Esophagus (tissue), 2 donors: ENCODE data around the gene ERLIN1. TPM values are rescaled to one million over a fixed set of nuclear protein-coding genes. Genes with fewer than 3 reads are reported as not detected.
"Not testable (repeated sequence)": the region's sequence is repeated elsewhere in the genome, so short reads cannot be mapped to it uniquely, and the experiment has no call there.

Experiments used
- H3K27ac ChIP-seq, 2 donors: one replicate each; pipeline ENCODE4 v1.5.1; 2013; ENCODE audit warnings: low read depth in 2 of 2, mild to moderate bottlenecking in 2 of 2, inconsistent platforms in 1 of 2, low read length in 1 of 2, moderate library complexity in 1 of 2
- H3K27me3 ChIP-seq, 2 donors: one replicate each; pipeline ENCODE4 v1.6.1; 2013; ENCODE audit warnings: low read length in 2 of 2, control low read depth in 1 of 2, mild to moderate bottlenecking in 1 of 2; ENCODE audit not compliant: insufficient read depth in 2 of 2, control insufficient read depth in 1 of 2
- H3K36me3 ChIP-seq, 2 donors: one replicate each; pipeline ENCODE4 v1.6.1; 2013; ENCODE audit warnings: low read length in 1 of 2; ENCODE audit not compliant: control insufficient read depth in 2 of 2, insufficient read depth in 2 of 2
- H3K4me1 ChIP-seq, 2 donors: one replicate each; pipeline ENCODE4 v1.6.1; 2013; ENCODE audit warnings: low read length in 1 of 2; ENCODE audit not compliant: control insufficient read depth in 2 of 2, insufficient read depth in 2 of 2
- H3K4me3 ChIP-seq, 2 donors: one replicate each; pipeline ENCODE4 v1.5.1; 2013; ENCODE audit warnings: low read length in 2 of 2, mild to moderate bottlenecking in 2 of 2, low read depth in 1 of 2, moderate library complexity in 1 of 2
- H3K9me3 ChIP-seq, 2 donors: one replicate each; pipeline ENCODE4 v1.6.1; 2013; ENCODE audit warnings: mild to moderate bottlenecking in 2 of 2, low read depth in 1 of 2, low read length in 1 of 2, moderate library complexity in 1 of 2; ENCODE audit not compliant: control insufficient read depth in 2 of 2, insufficient read depth in 1 of 2
- WGBS, 2 donors: extraction: QIAGEN DNeasy Blood & Tissue Kit; methylation state at CpG; one replicate each; pipeline ENCODE4 v1.1.7; 2013; 5-methylcytosine and 5-hydroxymethylcytosine counted together
- polyA plus RNA-seq, 2 donors: library from polyadenylated mRNA; stranded (reverse); fragments of 200-250 nt; gene quantifications; one replicate each; pipeline ENCODE4 v1.2.3, GENCODE V29; 2013
- donor health status: healthy with polysubstance abuse.
- donor health status: Bipolar disorder and iron deficiency.

The ERLIN1 gene
- polyA plus RNA-seq, 2 donors, result 6.6 to 18.7 TPM

DNA sequence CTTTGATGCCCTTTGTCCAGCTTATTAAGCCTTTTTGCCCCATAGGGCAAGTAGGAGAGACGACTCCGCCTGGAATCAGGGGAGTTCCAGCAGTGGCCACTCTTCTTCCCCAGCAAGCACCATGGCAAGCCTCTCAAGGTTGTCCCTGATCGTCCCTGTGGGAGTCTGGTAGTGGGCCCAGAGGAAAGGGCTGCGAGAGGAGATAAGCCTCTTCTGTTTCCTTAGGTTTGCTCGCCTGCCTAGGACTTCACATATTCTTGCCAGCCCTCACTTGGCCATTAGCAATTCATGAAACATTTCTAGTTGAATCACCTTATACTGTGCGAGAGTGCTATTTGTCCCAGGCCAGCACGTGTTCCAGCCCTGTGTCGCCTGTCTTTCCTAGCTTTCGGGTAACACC is 56.4 kb downstream of the ERLIN1 start:
- H3K4me3 ChIP-seq, result no peak overlapping the region
- H3K27ac ChIP-seq, result no peak overlapping the region
- H3K27me3 ChIP-seq, result no peaks in the 10 kb centered on the region
- WGBS, 2 donors, result 74 to 78% methylated on average over 9 of the region's 9 CpGs
- H3K9me3 ChIP-seq, result no peaks in the 10 kb centered on the region
- H3K36me3 ChIP-seq, result no peaks in the 10 kb centered on the region
- H3K4me1 ChIP-seq, result no peaks in the 10 kb centered on the region

DNA sequence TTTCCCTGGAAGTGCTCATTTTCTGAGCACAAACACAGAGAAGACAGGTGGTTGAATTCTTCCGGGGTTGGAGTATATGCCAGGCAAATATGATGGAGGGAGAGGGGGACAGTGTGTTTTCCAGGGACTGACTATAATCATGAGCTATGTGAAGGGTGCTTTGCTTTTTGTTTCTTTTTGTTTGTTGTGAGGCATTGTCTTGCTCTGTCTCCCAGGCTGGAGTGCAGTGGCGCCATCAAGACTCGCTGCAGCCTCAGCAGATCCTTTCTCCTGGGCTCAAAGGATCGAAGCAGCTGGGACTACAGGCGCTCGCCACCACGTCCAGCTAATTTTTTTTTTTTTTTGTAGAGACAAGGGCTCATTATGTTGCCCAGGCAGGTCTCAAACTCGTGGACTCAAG is 56.9 kb downstream of the ERLIN1 start:
- no peaks in the 10 kb centered on the region for H3K4me1 ChIP-seq
- H3K27ac ChIP-seq, result no peak overlapping the region
- H3K36me3 ChIP-seq, result no peaks in the 10 kb centered on the region
- H3K27me3 ChIP-seq, result no peaks in the 10 kb centered on the region
- H3K9me3 ChIP-seq, result no peaks in the 10 kb centered on the region
- 72% methylated on average over 8 of the region's 8 CpGs for WGBS, 2 donors
- H3K4me3 ChIP-seq, result no peak overlapping the region

- not testable (repeated sequence) for H3K36me3 ChIP-seq, H3K9me3 ChIP-seq, H3K27ac ChIP-seq, H3K27me3 ChIP-seq, H3K4me1 ChIP-seq, H3K4me3 ChIP-seq
- WGBS, 2 donors, result 70 to 82% methylated on average over 2 of the region's 2 CpGs
These were observed 60.5 kb downstream of the ERLIN1 start for GRCh38 chr10:100125335-100125734.

- H3K27ac ChIP-seq, result no peak overlapping the region
- no peaks in the 10 kb centered on the region for H3K9me3 ChIP-seq
- WGBS, 2 donors, result 83% methylated on average over 4 of the region's 4 CpGs
- H3K4me1 ChIP-seq, result no peaks in the 10 kb centered on the region
- no peaks in the 10 kb centered on the region for H3K27me3 ChIP-seq
- no peaks in the 10 kb centered on the region for H3K36me3 ChIP-seq
- H3K4me3 ChIP-seq, result no peak overlapping the region
These were observed 61.7 kb downstream of the ERLIN1 start for GRCh38 chr10:100124097-100124496.

DNA sequence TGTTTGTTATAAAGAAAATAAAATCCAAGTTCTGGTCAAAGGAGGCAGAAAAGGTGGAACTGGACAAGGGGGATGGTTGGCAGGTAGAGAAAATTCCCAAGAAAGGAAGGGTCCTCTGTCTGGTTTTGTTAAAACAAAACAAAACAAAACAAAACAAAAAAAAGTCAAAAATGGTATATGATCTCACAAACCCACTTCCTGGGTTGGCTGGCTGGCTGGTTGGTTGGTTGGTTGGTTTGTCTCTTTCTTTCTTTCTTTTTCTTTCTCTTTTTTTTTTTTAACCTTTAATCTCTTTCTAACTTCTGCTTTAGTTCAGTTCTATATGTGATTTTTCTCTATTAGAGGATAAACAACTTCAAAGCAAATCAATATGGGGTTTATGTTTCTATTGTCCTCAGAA is 63.0 kb downstream of the ERLIN1 start:
- H3K9me3 ChIP-seq, result no peaks in the 10 kb centered on the region
- no peaks in the 10 kb centered on the region for H3K27me3 ChIP-seq
- no peaks in the 10 kb centered on the region for H3K36me3 ChIP-seq
- no peak overlapping the region for H3K4me3 ChIP-seq
- H3K4me1 ChIP-seq, result no peaks in the 10 kb centered on the region
- H3K27ac ChIP-seq, result no peak overlapping the region

- Histone ChIP-seq H3K36me3 (no peaks in the 10 kb centered on the region), H3K27ac (no peak overlapping the region), H3K27me3 (no peaks in the 10 kb centered on the region), H3K4me1 (no peaks in the 10 kb centered on the region), H3K9me3 (no peaks in the 10 kb centered on the region), H3K4me3 (no peak overlapping the region)
- 82 to 91% methylated on average over 2 of the region's 2 CpGs for WGBS, 2 donors
These were observed 65.3 kb downstream of the ERLIN1 start for GRCh38 chr10:100120550-100120949.

DNA sequence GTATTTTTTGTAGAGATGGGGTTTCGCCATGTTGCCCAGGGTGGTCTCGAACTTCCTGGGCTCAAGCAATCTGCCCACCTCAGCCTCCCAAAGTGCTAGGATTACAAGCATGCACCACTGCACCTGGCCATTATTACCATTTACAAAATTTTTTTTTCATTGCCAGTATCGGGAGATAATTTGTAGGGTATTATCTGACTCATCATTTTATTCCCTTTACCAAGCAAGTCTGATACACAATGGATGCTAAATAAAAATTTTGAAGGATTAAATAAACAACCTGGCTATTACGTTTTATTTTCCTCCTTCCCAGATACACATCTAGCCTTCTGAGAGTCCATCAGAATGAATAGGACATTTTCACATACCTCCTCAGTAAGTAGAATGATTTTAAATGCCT is 66.1 kb downstream of the ERLIN1 start:
- WGBS, 2 donors, result 82 to 84% methylated on average over 4 of the region's 4 CpGs
- H3K36me3 ChIP-seq, result no peaks in the 10 kb centered on the region
- no peaks in the 10 kb centered on the region for H3K4me1 ChIP-seq
- H3K27ac ChIP-seq, result no peak overlapping the region
- no peaks in the 10 kb centered on the region for H3K9me3 ChIP-seq
- H3K27me3 ChIP-seq, result peaks cover 0 to 3% of the 10 kb centered on the region in 2 donors
- H3K4me3 ChIP-seq, result no peak overlapping the region

GRCh38 chr10:100114976-100115770 is 70.7 kb downstream of the ERLIN1 start:
- Histone ChIP-seq H3K27me3 (peaks cover 0 to 3% of the 10 kb centered on the region in 2 donors), H3K9me3 (no peaks in the 10 kb centered on the region), H3K36me3 (no peaks in the 10 kb centered on the region), H3K4me1 (no peaks in the 10 kb centered on the region), H3K27ac (no peak overlapping the region), H3K4me3 (no peak overlapping the region)
- 24 to 28% methylated on average over 51 of the region's 51 CpGs for WGBS, 2 donors

DNA sequence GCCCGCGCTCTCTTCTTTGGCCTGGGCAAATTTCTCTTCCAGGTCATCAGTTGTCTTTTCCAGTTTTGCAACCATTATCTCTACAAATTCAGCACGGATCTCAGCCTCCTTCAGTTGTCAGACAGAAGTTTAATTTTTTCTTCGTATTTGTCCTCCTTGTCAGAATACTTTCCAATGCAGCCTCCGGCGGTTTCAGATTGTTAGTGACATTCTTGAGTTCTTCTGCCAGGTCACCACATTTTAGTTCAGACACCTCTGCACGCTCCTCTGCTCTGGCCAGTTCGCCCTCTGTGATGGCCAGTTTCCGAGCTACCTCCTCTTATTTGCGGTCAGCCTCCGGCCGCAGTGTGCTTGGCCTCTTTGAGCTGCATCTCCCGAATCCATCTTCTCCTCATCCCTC is 71.4 kb downstream of the ERLIN1 start:
- H3K4me3 ChIP-seq, result no peak overlapping the region
- no peaks in the 10 kb centered on the region for H3K4me1 ChIP-seq
- no peaks in the 10 kb centered on the region for H3K9me3 ChIP-seq
- WGBS, 2 donors, result 90 to 92% methylated on average over 13 of the region's 13 CpGs
- H3K27me3 ChIP-seq, result peaks cover 0 to 3% of the 10 kb centered on the region in 2 donors
- H3K27ac ChIP-seq, result no peak overlapping the region
- no peaks in the 10 kb centered on the region for H3K36me3 ChIP-seq

GRCh38 chr10:100109670-100110069 is 76.2 kb downstream of the ERLIN1 start:
- H3K36me3 ChIP-seq, result no peaks in the 10 kb centered on the region
- no peaks in the 10 kb centered on the region for H3K4me1 ChIP-seq
- no peak overlapping the region for H3K4me3 ChIP-seq
- WGBS, 2 donors, result 34 to 39% methylated on average over 3 of the region's 3 CpGs
- H3K27me3 ChIP-seq, result no peaks in the 10 kb centered on the region
- no peak overlapping the region for H3K27ac ChIP-seq
- no peaks in the 10 kb centered on the region for H3K9me3 ChIP-seq
